HG02840 (cell line): ENCODE data around the gene DGAT2L6.
"Not testable (repeated sequence)": the region's sequence is repeated elsewhere in the genome, so short reads cannot be mapped to it uniquely, and the experiment has no call there.

Source experiments
- ATAC-seq: cut with Tn5 transposase; IDR thresholded peaks from one replicate; pipeline ENCODE4 v1.9.1; 2021; ENCODE audit warnings: mild to moderate bottlenecking, moderate library complexity, moderate number of reproducible peaks; ENCODE audit not compliant: unreplicated experiment, low FRiP score

DGAT2L6 gene

DNA sequence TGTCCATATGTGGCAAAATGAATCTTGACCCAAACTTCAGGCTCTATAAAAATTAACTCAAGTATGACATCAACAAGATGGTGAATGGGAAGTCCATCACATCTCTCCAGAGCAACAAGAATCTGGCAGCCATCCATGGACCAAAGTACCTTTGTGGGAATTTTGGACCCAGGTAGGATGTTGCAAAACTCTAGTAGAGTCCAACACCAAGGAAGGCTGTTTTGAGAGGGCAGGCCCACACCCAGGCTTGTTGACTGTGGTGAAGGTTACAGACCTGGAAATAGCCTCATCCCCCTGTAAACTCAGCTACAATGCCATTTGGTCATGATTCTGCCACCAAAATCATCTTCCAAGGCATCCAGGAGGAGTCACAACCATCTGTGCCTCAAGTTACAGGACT, 12.9 kb downstream of the DGAT2L6 start:
- ATAC-seq: no peak

- peak; percentile 63 for ATAC-seq
Observed at GRCh38 chrX:70196961-70197720, 19.9 kb downstream of the DGAT2L6 start.

- ATAC-seq: no peak
Observed at GRCh38 chrX:70201732-70202131, 24.4 kb downstream of the DGAT2L6 start.

DNA sequence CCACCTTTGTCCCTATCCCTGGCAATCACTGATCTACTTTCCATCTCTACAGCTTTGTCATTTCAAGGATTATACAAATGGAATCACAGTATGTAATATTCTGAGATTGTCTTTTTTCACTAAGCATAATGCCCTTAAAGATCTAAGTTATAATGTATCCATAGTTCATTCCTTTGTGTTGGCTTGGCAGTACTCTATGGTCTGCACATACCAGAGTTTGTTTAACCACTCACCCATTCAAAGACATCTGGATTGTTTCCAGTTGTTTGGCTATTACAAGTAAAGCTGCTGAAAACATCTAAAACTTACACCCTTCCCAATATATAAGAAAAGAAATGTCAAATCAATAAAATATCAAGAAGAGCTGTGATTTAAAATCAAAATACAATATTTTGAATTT, 31.2 kb downstream of the DGAT2L6 start:
- no peak for ATAC-seq

- not testable (repeated sequence) for ATAC-seq
Observed at GRCh38 chrX:70209570-70209969, 32.3 kb downstream of the DGAT2L6 start.

GRCh38 chrX:70219938-70220764, 42.9 kb downstream of the DGAT2L6 start:
- ATAC-seq: no peak

DNA sequence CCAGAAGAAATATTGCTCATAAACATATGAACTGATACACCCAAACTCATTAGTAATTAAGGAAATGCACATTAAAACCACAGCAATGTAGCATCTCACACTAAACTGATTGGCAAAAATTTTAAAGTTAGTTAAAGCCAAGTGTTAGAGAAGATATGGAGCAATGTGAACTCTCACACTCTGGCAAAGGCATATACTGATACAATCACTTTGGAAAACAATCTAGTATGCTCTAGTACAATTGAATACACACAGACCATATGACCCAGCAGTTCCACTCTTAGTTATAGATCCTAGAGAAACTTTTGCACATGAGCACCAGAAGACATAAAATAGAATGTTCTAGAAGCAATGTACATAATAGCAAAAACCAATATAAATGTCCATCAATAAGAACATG, 48.8 kb downstream of the DGAT2L6 start:
- no peak for ATAC-seq

DNA sequence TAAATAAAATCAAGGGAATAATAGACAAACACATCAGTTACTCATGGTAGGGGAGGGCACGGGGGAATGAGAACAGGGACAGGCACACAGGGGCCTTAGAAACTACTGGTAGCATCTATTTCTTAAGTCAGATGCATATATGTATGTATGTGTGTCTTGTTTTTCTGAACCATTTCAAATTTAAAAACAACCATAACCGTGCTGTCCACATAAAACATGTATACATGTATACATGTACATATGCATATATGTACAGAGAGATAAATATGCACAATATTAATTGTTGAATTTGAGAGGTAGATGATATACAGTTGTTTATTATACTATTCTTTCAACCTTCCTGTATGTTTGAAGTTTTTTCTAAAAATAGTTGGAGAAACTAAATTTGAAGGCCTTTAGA, 49.4 kb downstream of the DGAT2L6 start:
- ATAC-seq: no peak

GRCh38 chrX:70231666-70232065, 54.4 kb downstream of the DGAT2L6 start:
- ATAC-seq: no peak

GRCh38 chrX:70234355-70234754, 57.1 kb downstream of the DGAT2L6 start, which contains the start of gene AWAT1:
TSS of gene AWAT1 (plus strand) at chrX:70234655. CDS start at chrX:70234696, 41 bp downstream.
- ATAC-seq: no peak

DNA sequence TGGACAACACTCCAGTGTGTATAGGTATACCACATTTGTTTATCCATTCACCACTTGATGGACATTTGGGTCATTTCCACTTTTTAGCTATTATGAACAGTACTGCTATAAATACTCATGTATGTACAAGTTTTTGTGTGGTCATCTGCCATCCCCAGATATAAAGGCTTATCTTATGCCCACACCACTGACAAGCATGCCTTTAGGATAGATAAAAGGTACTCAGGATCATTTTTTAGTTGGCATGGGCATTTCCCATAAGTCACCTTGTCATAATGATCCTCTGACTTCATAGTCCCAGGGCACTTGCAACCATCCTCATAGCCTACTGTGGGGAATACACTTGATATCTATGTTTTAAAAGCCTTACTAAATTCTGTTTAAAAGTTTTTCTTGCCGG, 63.5 kb downstream of the DGAT2L6 start:
- ATAC-seq: no peak

DNA sequence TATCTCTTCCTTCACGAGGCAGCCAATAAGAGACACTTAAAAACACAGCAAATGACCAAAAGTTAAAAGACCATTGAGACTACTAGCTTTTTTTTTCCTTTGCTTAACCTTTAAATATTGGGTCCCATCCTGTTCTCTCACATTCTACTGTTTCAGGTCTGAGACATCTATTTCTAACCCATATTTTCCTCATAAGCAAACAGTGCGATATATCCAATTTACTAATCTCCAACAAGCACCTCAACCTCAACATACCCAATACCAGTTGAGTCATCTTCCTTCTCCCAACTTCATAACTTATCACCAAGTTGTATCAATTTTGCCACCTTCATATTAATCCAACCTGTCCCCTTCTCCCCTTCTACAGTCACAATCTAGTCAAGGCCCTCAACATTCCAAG, 64.2 kb downstream of the DGAT2L6 start:
- no peak for ATAC-seq

DNA sequence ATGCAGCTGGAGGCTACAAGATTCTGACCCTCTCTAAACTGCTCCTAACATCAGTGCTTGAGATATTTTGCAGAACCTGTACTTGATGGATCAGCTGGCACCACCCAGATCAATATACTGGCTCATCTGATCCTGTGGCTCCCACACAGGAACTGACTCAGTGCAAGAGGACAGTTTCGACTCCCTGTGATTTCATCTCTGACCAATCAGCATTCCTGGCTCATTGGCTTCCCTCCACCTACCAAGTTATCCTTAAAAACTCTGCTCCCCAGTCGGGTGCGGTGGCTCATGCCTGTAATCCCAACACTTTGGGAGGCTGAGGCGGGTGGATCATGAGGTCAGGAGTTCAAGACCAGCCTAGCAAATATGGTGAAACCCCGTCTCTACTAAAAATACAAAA, 66.3 kb downstream of the DGAT2L6 start:
- ATAC-seq: not testable (repeated sequence)

DNA sequence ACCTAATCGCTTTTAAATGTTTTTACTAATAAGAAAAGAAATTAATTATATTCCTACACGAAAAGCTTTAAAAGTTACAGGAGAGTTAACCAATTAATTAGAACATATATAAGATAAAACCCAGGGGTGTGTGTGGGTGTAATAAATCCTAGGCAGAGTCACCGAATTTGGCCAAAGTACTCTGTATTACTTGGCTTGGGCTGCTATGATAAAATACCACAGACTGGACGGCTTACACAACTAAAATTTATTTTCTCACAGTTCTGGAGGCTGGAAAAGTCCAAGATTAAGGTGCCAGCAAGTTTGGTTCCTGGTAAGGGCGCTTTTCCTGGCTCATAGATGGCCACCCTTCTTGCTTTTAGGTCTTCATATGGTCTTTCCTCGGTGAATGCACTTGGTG, 67.6 kb downstream of the DGAT2L6 start:
- ATAC-seq: no peak

GRCh38 chrX:70247252-70247651, 70.0 kb downstream of the DGAT2L6 start:
- ATAC-seq: no peak

DNA sequence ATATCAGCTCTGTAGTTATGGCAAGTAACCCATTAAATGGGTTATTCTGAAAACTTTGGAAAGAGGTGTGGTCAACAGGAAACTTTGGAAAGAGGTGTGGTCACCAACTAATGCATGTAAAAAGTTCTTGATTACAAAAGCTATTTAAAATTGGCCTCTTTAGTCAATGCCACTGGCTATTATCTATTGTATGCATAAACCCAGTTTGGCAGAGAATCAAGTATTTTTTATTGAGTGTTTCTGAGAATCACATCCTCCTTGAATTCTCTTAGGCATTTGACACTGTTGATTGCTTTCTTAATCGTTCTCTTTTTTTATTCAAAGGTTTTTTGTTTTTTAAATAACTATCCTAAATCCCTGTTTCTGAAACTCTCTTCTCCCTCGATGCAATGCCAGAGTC, 75.2 kb downstream of the DGAT2L6 start:
- no peak for ATAC-seq

GRCh38 chrX:70253377-70254062, 76.2 kb downstream of the DGAT2L6 start:
- ATAC-seq: no peak

DNA sequence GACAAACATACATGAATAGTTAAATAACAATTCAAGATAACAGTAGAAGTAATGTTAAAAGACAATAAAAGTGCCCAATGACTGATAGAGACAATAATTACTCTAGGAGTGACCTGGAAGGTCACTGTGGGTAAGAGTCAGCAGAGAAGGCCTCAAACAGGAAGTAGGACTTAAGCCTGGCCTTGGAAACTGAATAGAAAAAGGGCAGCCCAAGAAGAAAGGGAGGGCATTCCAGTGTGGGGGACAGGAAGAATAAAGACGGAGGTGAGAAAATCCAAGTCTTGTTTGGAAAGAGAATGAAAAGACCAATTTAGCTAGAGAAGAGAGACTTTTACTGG, 76.7 kb downstream of the DGAT2L6 start:
- ATAC-seq: no peak

DNA sequence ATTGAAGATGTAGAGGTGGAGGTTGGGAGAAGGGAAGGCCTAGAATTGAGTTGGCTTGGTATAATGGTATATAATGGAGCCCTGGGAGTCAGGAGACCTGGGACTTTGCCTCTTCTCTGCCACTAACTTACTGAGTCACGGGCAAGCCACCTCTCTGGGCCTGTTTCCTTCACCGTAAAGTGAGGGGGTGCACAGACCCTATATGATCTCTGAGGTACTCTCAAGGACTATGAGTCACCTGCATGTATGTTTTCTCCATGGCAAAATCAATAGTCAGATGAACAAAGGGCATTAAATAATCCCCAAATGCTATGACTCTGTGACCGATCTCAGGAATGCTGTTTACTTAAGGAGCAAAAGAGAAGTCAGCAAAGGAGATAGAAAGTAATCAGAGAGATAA, 77.6 kb downstream of the DGAT2L6 start:
- ATAC-seq: no peak
